Measurements from ENCODE around the gene WDR86.
A peak's percentile ranks its signal among the peaks of the same experiment; 100 is the strongest.

The WDR86 gene

GRCh38 chr7:151381348-151382078, 28.3 kb downstream of the WDR86 start:
- peak in 1 of 56 donors; percentile 27 for DNase-seq

GRCh38 chr7:151381098-151381347, 28.8 kb downstream of the WDR86 start:
- peak in 1 of 56 donors; percentile 2 for DNase-seq

GRCh38 chr7:151380199-151381097, 29.4 kb downstream of the WDR86 start:
- DNase-seq: no peak

- no peak for DNase-seq
These were observed 30.2 kb downstream of the WDR86 start for GRCh38 chr7:151379534-151380198.

GRCh38 chr7:151379193-151379520, 30.7 kb downstream of the WDR86 start:
- DNase-seq: no peak

GRCh38 chr7:151378496-151379192, 31.2 kb downstream of the WDR86 start:
- DNase-seq: no peak

- no peak for DNase-seq
These were observed 31.8 kb downstream of the WDR86 start for GRCh38 chr7:151378011-151378410.

- no peak for DNase-seq
These were observed 32.4 kb downstream of the WDR86 start for GRCh38 chr7:151377406-151377805.

GRCh38 chr7:151376218-151376902, 33.5 kb downstream of the WDR86 start:
- no peak for DNase-seq

GRCh38 chr7:151375530-151376217, 34.2 kb downstream of the WDR86 start:
- no peak for DNase-seq

- no peak for DNase-seq
These were observed 35.1 kb downstream of the WDR86 start for GRCh38 chr7:151374726-151375125.

- peak in 8 of 56 donors; percentile 19 to 56 (median 30) for DNase-seq
These were observed 35.7 kb downstream of the WDR86 start for GRCh38 chr7:151374139-151374538.

GRCh38 chr7:151373599-151373998, 36.2 kb downstream of the WDR86 start:
- no peak for DNase-seq

GRCh38 chr7:151372612-151373265, 37.1 kb downstream of the WDR86 start:
- DNase-seq: no peak

GRCh38 chr7:151371266-151371665, 38.6 kb downstream of the WDR86 start:
- no peak for DNase-seq

- DNase-seq: peak in 49 of 56 donors; percentile 9 to 84 (median 48)
These were observed 41.7 kb downstream of the WDR86 start for GRCh38 chr7:151368136-151368571.

- no peak for DNase-seq
These were observed 42.6 kb downstream of the WDR86 start for GRCh38 chr7:151367284-151367683.

GRCh38 chr7:151366880-151367222, 43.0 kb downstream of the WDR86 start:
- no peak for DNase-seq

GRCh38 chr7:151366166-151366879, 43.5 kb downstream of the WDR86 start:
- no peak for DNase-seq
